Natural killer cell (primary cell): ENCODE measurements around the gene PHEX. TPM values are rescaled to one million over a fixed set of nuclear protein-coding genes. Genes with fewer than 3 reads are reported as not detected.

Source experiments
- ATAC-seq, 3 donors: fragments of 150-1000 bp in 2 of 3; fragments of 200-7000 bp in 1 of 3; cut with Tn5 transposase; 1 replicate in 1 of 3; 2 replicates in 2 of 3; pipeline ENCODE4 v1.10.0; 2021; ENCODE audit warnings: mild to moderate bottlenecking in 2 of 3, moderate library complexity in 2 of 3
- DNase-seq, 2 donors: peaks; one replicate each; pipeline versions ENCODE4 v3.0.0 to v3.0.0-alpha.2; 2013 to 2021; ENCODE audit warnings: mixed read lengths in 1 of 2
- H3K27ac ChIP-seq: one replicate; pipeline ENCODE4 v1.5.1; 2013; ENCODE audit warnings: mild to moderate bottlenecking, low read length
- H3K27me3 ChIP-seq: one replicate; pipeline ENCODE4 v1.6.1; 2013; ENCODE audit warnings: low read length; ENCODE audit not compliant: control insufficient read depth, insufficient read depth
- H3K36me3 ChIP-seq: one replicate; pipeline ENCODE4 v1.6.1; 2013; ENCODE audit warnings: low read length; ENCODE audit not compliant: control insufficient read depth, insufficient read depth
- H3K4me1 ChIP-seq: one replicate; pipeline ENCODE4 v1.6.1; 2013; ENCODE audit warnings: low read length; ENCODE audit not compliant: control insufficient read depth, insufficient read depth
- H3K4me3 ChIP-seq: one replicate; pipeline ENCODE4 v1.5.1; 2013; ENCODE audit warnings: low read length
- H3K9me3 ChIP-seq: one replicate; pipeline ENCODE4 v1.6.1; 2013; ENCODE audit warnings: low read length; ENCODE audit not compliant: control insufficient read depth, insufficient read depth
- H3K27ac Mint-ChIP-seq, 2 donors: one replicate each; pipeline ENCODE4 v1.8.0; 2022; ENCODE audit warnings: mild to moderate bottlenecking in 2 of 2, mixed read lengths in 2 of 2, moderate library complexity in 1 of 2
- H3K27me3 Mint-ChIP-seq, 2 donors: one replicate each; pipeline ENCODE4 v1.8.0; 2022; ENCODE audit warnings: low read depth in 2 of 2, mixed read lengths in 2 of 2
- H3K36me3 Mint-ChIP-seq: one replicate; pipeline ENCODE4 v1.8.0; 2022; ENCODE audit warnings: mixed read lengths
- H3K4me1 Mint-ChIP-seq, 2 donors: one replicate each; pipeline ENCODE4 v1.8.0; 2022; ENCODE audit warnings: mixed read lengths in 2 of 2
- H3K4me3 Mint-ChIP-seq: one replicate; pipeline ENCODE4 v1.8.0; 2022; ENCODE audit warnings: mild to moderate bottlenecking, moderate library complexity, mixed read lengths
- H3K9me3 Mint-ChIP-seq, 2 donors: one replicate each; pipeline ENCODE4 v1.8.0; 2022; ENCODE audit warnings: mixed read lengths in 2 of 2
- WGBS: methylation state at CpG from one replicate; pipeline ENCODE4 v1.1.7; 2013; ENCODE audit warnings: missing lambda C conversion rate; ENCODE audit not compliant: insufficient coverage; 5-methylcytosine and 5-hydroxymethylcytosine counted together
- intact Hi-C: fragments of 100-400 bp; cut with micrococcal nuclease; formaldehyde crosslinking; loops from one replicate; pipeline ENCODE4 v1.14.2; 2022
- total RNA-seq, 4 donors: library from RNA; stranded (reverse); fragments of 120-200 nt in 1 of 4; gene quantifications; one replicate each; pipeline versions ENCODE4 v1.2.3 to v1.2.4, GENCODE V29; 2013 to 2022
- TF ChIP-seq, protein P1 (sequence below): fragments of 200-600 bp; IDR thresholded peaks from one replicate; pipeline ENCODE4 v1.8.0; 2022; ENCODE audit warnings: antibody characterized with exemption

Gene PHEX
- total RNA-seq, 3 donors from 2014 or later (not counting 1 experiment from before 2014, with no cell fraction given), result 0.10 to 0.54 (median 0.25) TPM

DNA sequence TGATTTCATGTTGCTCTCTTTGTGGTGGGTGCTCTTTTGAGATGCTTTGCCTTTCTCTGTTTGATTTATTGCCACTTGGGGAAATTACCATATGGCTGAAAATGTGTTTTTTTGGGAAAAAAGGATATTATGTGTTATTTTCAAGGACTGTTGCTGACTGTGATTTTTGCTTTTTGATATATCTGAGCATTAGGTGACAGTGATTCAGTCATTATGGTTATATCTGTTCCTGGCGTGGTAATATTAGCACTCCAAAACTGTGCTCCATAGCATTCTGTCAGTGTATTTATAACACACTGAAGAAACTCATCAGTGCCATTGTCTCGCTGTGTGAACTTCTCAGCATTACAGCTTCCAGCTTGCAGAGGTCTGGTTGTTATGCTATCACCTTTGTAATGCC, 73.8 kb downstream of the PHEX start:
- no peak overlapping the region for H3K27ac Mint-ChIP-seq
- no peak overlapping the region for H3K4me3 Mint-ChIP-seq
- Histone ChIP-seq H3K36me3 (no peaks in the 10 kb centered on the region), H3K4me1 (no peaks in the 10 kb centered on the region), H3K27me3 (no peaks in the 10 kb centered on the region), H3K9me3 (no peaks in the 10 kb centered on the region), H3K4me3 (no peak overlapping the region), H3K27ac (no peak overlapping the region)
- DNase-seq (no peak), ATAC-seq (no peak)
- intact Hi-C loops, result no loop called here
- WGBS, result 100% methylated on average over 2 of the region's 2 CpGs
- peaks cover 0 to 5% of the 10 kb centered on the region in 2 donors for H3K27me3 Mint-ChIP-seq
- no peaks in the 10 kb centered on the region for H3K4me1 Mint-ChIP-seq
- H3K9me3 Mint-ChIP-seq, result no peaks in the 10 kb centered on the region
- TF ChIP-seq, protein P1, sequence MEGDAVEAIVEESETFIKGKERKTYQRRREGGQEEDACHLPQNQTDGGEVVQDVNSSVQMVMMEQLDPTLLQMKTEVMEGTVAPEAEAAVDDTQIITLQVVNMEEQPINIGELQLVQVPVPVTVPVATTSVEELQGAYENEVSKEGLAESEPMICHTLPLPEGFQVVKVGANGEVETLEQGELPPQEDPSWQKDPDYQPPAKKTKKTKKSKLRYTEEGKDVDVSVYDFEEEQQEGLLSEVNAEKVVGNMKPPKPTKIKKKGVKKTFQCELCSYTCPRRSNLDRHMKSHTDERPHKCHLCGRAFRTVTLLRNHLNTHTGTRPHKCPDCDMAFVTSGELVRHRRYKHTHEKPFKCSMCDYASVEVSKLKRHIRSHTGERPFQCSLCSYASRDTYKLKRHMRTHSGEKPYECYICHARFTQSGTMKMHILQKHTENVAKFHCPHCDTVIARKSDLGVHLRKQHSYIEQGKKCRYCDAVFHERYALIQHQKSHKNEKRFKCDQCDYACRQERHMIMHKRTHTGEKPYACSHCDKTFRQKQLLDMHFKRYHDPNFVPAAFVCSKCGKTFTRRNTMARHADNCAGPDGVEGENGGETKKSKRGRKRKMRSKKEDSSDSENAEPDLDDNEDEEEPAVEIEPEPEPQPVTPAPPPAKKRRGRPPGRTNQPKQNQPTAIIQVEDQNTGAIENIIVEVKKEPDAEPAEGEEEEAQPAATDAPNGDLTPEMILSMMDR, result no peak
- no peaks in the 10 kb centered on the region for H3K36me3 Mint-ChIP-seq

DNA sequence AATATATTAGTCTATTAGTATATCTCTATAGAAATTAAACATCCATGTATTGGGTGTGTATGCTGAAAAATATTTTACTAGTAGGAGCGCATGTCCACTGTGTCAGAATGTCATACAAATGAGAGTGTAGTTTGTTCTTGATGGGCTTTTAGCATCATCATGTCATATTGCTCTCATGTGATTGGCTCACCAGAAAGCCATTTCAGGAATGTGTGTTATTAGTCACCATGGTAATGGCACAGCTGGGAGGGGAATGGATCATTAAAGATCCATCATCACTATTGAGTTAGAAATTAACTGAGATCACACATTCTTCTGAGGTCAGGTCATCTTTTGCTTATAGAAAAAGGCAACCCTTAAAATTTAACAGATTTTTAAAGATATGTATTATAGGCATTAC, 77.3 kb downstream of the PHEX start:
- no peaks in the 10 kb centered on the region for H3K36me3 ChIP-seq
- Mint-ChIP-seq H3K4me1 (no peaks in the 10 kb centered on the region), H3K36me3 (no peaks in the 10 kb centered on the region), H3K9me3 (no peaks in the 10 kb centered on the region), H3K27me3 (peaks cover under 1 to 7% of the 10 kb centered on the region in 2 donors), H3K27ac (no peak overlapping the region), H3K4me3 (no peak overlapping the region)
- TF ChIP-seq, protein P1, result no peak
- intact Hi-C loops, result no loop called here
- ATAC-seq, result no peak
- no peaks in the 10 kb centered on the region for H3K9me3 ChIP-seq
- DNase-seq, result no peak
- 86% methylated on average over 1 of the region's 1 CpG for WGBS
- H3K27me3 ChIP-seq, result no peaks in the 10 kb centered on the region
- H3K4me3 ChIP-seq, result no peak overlapping the region
- H3K27ac ChIP-seq, result no peak overlapping the region
- no peaks in the 10 kb centered on the region for H3K4me1 ChIP-seq

DNA sequence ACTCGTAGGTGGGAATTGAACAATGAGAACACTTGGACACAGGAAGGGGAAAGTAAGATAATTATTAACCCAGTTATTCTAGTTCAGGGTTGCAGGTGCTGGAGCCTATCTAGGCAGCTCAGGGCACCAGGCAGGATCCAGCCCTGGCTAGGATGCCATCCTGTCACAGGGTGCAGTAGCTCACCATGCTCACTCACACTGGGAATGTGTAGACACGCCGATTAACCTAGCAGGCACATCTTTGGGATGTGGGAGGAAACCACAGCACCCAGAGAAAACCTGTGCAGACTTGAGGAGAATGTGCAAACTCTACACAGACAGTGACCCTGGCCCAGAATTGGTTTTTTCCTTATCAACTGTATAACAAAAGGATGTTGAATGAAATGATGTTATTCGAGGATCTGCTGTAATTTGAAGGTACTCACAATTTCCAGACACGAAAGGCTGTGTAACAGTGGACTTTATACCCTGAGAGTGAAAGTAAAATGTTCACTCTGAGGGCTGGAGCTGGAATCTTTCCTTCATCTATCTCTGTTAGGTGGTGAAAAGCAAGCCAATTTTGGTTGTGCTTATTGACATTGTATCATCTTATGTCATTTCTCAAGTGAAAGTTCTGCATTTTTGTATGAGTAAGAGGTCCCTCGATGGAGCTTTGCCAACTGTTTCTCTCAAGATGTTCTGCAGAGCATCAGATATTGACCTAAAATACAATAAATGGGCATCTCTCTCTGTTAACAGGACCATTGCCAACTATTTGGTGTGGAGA, 78.8 kb downstream of the PHEX start:
- peaks cover 2 to 7% of the 10 kb centered on the region in 2 donors for H3K27me3 Mint-ChIP-seq
- H3K4me3 Mint-ChIP-seq, result no peak overlapping the region
- Histone ChIP-seq H3K27me3 (no peaks in the 10 kb centered on the region), H3K36me3 (no peaks in the 10 kb centered on the region), H3K4me1 (no peaks in the 10 kb centered on the region), H3K9me3 (no peaks in the 10 kb centered on the region), H3K4me3 (no peak overlapping the region), H3K27ac (no peak overlapping the region)
- H3K36me3 Mint-ChIP-seq, result no peaks in the 10 kb centered on the region
- no peak overlapping the region for H3K27ac Mint-ChIP-seq
- ATAC-seq (no peak), DNase-seq (no peak)
- intact Hi-C loops, result no loop called here
- TF ChIP-seq, protein P1, result no peak
- no peaks in the 10 kb centered on the region for H3K4me1 Mint-ChIP-seq
- H3K9me3 Mint-ChIP-seq, result no peaks in the 10 kb centered on the region
- WGBS, result 81% methylated on average over 5 of the region's 6 CpGs
